ENCODE data around the gene CTNNA2.

Gene CTNNA2

GRCh38 chr2:80519699-80520291 lies 1006.9 kb downstream of the CTNNA2 start:
- DNase-seq, result no peak

- DNase-seq, result no peak
These were observed 1012.3 kb downstream of the CTNNA2 start for GRCh38 chr2:80525152-80525551.

GRCh38 chr2:80527119-80527518 lies 1014.3 kb downstream of the CTNNA2 start:
- no peak for DNase-seq

- DNase-seq, result no peak
These were observed 1016.8 kb downstream of the CTNNA2 start for GRCh38 chr2:80529466-80530165.

- no peak for DNase-seq
These were observed 1017.7 kb downstream of the CTNNA2 start for GRCh38 chr2:80530442-80531064.

- no peak for DNase-seq
These were observed 1018.5 kb downstream of the CTNNA2 start for GRCh38 chr2:80531319-80531718.

- no peak for DNase-seq
These were observed 1032.8 kb downstream of the CTNNA2 start for GRCh38 chr2:80545420-80546210.

- no peak for DNase-seq
These were observed 1033.9 kb downstream of the CTNNA2 start for GRCh38 chr2:80546766-80547165.

- DNase-seq, result no peak
These were observed 1034.5 kb downstream of the CTNNA2 start for GRCh38 chr2:80547344-80547743.

- no peak for DNase-seq
These were observed 1035.6 kb downstream of the CTNNA2 start for GRCh38 chr2:80548469-80548868.

- DNase-seq, result no peak
These were observed 1037.0 kb downstream of the CTNNA2 start for GRCh38 chr2:80549901-80550300.

- DNase-seq, result no peak
These were observed 1047.5 kb downstream of the CTNNA2 start for GRCh38 chr2:80560326-80560725.

GRCh38 chr2:80568011-80568410 lies 1055.2 kb downstream of the CTNNA2 start:
- DNase-seq, result no peak

GRCh38 chr2:80573167-80573566 lies 1060.3 kb downstream of the CTNNA2 start:
- DNase-seq, result no peak

- DNase-seq, result no peak
These were observed 1061.1 kb downstream of the CTNNA2 start for GRCh38 chr2:80573950-80574349.

- no peak for DNase-seq
These were observed 1066.9 kb downstream of the CTNNA2 start for GRCh38 chr2:80579756-80580155.

- no peak for DNase-seq
These were observed 1078.4 kb downstream of the CTNNA2 start for GRCh38 chr2:80591233-80591632.

- no peak for DNase-seq
These were observed 1079.3 kb downstream of the CTNNA2 start for GRCh38 chr2:80592106-80592505.

GRCh38 chr2:80610108-80610507 lies 1097.3 kb downstream of the CTNNA2 start:
- DNase-seq, result no peak

- DNase-seq, result no peak
These were observed 1108.8 kb downstream of the CTNNA2 start for GRCh38 chr2:80621656-80622055.

- no peak for DNase-seq
These were observed 1111.2 kb downstream of the CTNNA2 start for GRCh38 chr2:80624062-80624461.

GRCh38 chr2:80634590-80634989 lies 1121.7 kb downstream of the CTNNA2 start:
- DNase-seq, result no peak

GRCh38 chr2:80638783-80639182 lies 1125.9 kb downstream of the CTNNA2 start:
- DNase-seq, result no peak

- DNase-seq, result no peak
These were observed 1129.6 kb downstream of the CTNNA2 start for GRCh38 chr2:80642465-80642864.

Measured in midbrain (tissue), 1 donor.